Loucy (cell line): ENCODE measurements around the gene DPY19L1.
"Not testable (repeated sequence)": the region's sequence is repeated elsewhere in the genome, so short reads cannot be mapped to it uniquely, and the experiment has no call there.

Experiments
- H2AFZ ChIP-seq: fragments of 200-600 bp; sonication (generic); 2 replicates; pipeline ENCODE4 v1.6.0; 2016; ENCODE audit warnings: antibody characterized with exemption, mild to moderate bottlenecking, low read length, moderate library complexity
- H3F3A ChIP-seq: fragments of 200-600 bp; 2 replicates; pipeline ENCODE4 v1.6.0; 2016; ENCODE audit warnings: antibody characterized with exemption, low read depth, mild to moderate bottlenecking
- H3K27me3 ChIP-seq: fragments of 200-600 bp; sonication (generic); 2 replicates; pipeline ENCODE4 v1.6.1; 2014; ENCODE audit warnings: low read length, mild to moderate bottlenecking; ENCODE audit not compliant: insufficient read depth, poor library complexity, severe bottlenecking
- H3K36me3 ChIP-seq: fragments of 200-600 bp; sonication (generic); 2 replicates; pipeline ENCODE4 v1.6.1; 2016; ENCODE audit warnings: low read length; ENCODE audit not compliant: insufficient read depth
- H3K4me1 ChIP-seq: fragments of 200-600 bp; sonication (generic); 2 replicates; pipeline ENCODE4 v1.5.1; 2014; ENCODE audit warnings: low read length, mild to moderate bottlenecking; ENCODE audit not compliant: insufficient read depth, poor library complexity, severe bottlenecking
- H3K4me2 ChIP-seq: fragments of 200-600 bp; sonication (generic); 2 replicates; pipeline ENCODE4 v1.6.0; 2014; ENCODE audit warnings: antibody characterized with exemption, low read length, low read depth, mild to moderate bottlenecking; ENCODE audit not compliant: poor library complexity, severe bottlenecking
- H3K4me3 ChIP-seq: fragments of 200-600 bp; sonication (generic); 2 replicates; pipeline ENCODE4 v1.5.1; 2014; ENCODE audit warnings: low read length, mild to moderate bottlenecking, mixed read lengths; ENCODE audit not compliant: poor library complexity, severe bottlenecking
- H3K79me2 ChIP-seq: fragments of 200-600 bp; sonication (generic); 2 replicates; pipeline ENCODE4 v1.6.1; 2014; ENCODE audit warnings: low read length; ENCODE audit not compliant: insufficient read depth
- H3K9ac ChIP-seq: fragments of 200-600 bp; sonication (generic); 2 replicates; pipeline ENCODE4 v1.6.0; 2014; ENCODE audit warnings: mild to moderate bottlenecking, low read depth, low read length, moderate library complexity; ENCODE audit not compliant: poor library complexity, severe bottlenecking
- H3K9me2 ChIP-seq: fragments of 200-600 bp; sonication (generic); replicated peaks from 2 replicates; pipeline ENCODE4 v1.6.1; 2016; ENCODE audit warnings: low read depth, low read length, mixed read lengths
- H3K9me3 ChIP-seq: fragments of 200-600 bp; sonication (generic); 2 replicates; pipeline ENCODE4 v1.6.1; 2014; ENCODE audit warnings: mild to moderate bottlenecking, antibody characterized with exemption, low read length, low read depth; ENCODE audit not compliant: insufficient read depth
- H4K20me1 ChIP-seq: fragments of 200-600 bp; sonication (generic); 2 replicates; pipeline ENCODE4 v1.6.0; 2014; ENCODE audit warnings: antibody characterized with exemption, low read length, mild to moderate bottlenecking; ENCODE audit not compliant: insufficient read depth, poor library complexity, severe bottlenecking
- CTCF ChIP-seq: fragments of 200-600 bp; sonication (generic); conservative IDR thresholded peaks from 2 replicates; pipeline ENCODE4 v1.5.1; 2014; ENCODE audit warnings: mild to moderate bottlenecking, antibody characterized with exemption, low read length

The DPY19L1 gene

GRCh38 chr7:35058571-35058970 is 21.3 kb upstream of the DPY19L1 start:
- not testable (repeated sequence) for H3K4me3 ChIP-seq, H3K36me3 ChIP-seq, H3K27me3 ChIP-seq, H3K9me3 ChIP-seq, H3K4me1 ChIP-seq, H3F3A ChIP-seq, H3K79me2 ChIP-seq, H2AFZ ChIP-seq, H3K9ac ChIP-seq, H3K4me2 ChIP-seq, H3K9me2 ChIP-seq, H4K20me1 ChIP-seq

DNA sequence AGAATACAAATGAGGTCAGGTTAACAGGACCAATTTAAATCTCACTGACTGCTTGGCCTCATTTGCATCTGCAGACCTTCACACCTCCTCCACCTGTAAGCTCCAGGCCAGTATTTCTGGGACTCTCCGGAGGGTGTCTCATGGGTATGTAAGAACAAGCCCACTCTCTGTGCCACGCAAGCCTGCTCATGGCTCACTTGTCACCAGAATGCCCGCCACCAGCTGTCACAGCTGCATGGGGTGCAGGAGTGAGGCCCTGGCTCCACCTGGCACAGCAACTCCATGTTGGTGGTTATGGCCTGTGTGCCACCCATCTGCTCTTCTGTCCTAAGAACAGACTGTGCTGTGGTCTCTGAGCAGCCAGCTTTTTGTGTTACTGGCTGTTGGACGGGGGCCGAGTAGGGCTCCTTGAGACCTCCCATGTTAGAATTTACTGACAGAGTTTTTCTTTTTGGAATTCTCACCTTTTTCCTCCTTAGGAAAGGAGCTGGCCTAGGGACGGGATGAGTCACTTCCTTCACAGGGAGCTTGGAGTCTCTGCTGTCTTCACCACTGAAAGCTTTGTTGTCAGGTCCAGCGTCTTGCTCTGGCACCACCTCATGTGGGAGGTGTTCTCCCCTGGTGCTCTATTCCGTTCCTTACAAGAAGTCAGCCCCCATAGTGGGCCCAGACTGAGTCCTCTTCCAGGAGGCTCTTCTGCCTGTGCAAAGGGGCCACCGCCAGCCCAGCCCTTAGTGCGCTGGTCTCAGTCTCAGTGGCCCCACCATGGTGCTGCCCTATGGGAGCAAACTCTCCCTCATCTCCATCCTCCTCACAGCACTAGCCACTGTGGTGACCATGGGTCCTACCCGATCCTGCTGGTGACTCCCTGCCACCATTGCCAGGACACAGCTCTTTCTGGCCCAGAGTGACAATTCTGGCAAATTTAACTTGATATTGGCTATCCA is 20.5 kb upstream of the DPY19L1 start:
- H3K9me2 ChIP-seq, H2AFZ ChIP-seq, H3K36me3 ChIP-seq, H3K79me2 ChIP-seq, H3K27me3 ChIP-seq, H3K9ac ChIP-seq, H3K4me2 ChIP-seq, H4K20me1 ChIP-seq, H3K4me3 ChIP-seq, H3F3A ChIP-seq, H3K4me1 ChIP-seq, H3K9me3 ChIP-seq: not testable (repeated sequence)

DNA sequence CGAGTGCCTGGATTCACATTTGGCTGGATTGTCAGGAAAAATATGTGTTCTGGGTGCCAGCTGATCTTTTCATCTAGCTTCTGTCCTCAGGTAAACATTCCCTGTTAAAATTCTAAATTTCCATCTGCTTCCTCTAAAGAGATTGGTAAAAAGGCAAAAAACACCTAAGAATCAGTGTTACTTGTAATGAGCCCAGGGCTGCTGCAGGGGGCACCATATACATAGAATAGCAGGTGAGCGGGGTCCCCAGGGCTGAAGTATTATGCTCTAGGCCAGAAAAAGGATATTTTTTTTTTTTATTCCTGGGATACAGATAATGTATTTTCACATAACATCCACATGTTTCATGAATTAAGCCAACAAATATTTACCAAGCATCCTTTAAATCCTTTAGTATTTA is 18.4 kb upstream of the DPY19L1 start:
- H3K9ac ChIP-seq, H2AFZ ChIP-seq, H3K36me3 ChIP-seq, H3K9me3 ChIP-seq, H3K4me2 ChIP-seq, H3K27me3 ChIP-seq, H3F3A ChIP-seq, H3K79me2 ChIP-seq, H3K4me1 ChIP-seq, H3K4me3 ChIP-seq, H4K20me1 ChIP-seq, H3K9me2 ChIP-seq: not testable (repeated sequence)
- peak; percentile 62 for TF ChIP-seq CTCF

DNA sequence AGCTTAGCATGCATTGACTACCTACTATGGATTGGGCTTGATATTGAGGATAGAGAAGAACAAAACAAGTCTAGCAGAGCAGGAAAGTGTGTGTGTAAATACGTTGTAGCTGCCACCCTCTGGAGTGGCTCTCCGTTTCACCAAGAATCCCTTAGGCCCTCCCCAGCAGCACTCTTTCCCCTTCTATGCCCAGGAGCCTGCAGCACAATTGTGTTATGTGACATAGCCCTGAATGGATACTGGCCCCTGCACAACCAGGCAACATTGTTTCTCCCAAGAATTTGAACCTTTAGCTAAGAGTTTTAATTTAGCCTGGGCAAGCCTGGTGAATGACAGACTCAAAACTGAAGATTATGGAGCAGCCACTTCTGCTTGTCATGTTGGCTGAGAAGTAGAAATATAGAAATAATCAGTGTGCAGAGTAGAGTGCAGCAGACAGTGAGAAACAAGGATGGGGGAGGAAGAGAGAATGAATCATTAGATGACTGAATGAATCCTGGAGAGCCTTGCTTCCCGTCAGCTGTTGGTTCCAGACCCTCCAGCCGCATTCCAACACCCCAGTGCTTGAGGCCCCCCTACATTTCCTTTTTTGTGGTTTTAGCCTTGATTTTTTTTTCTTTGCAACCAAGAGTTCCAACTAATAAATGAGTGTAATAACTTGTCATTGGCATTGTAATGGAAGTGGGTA is 16.3 kb upstream of the DPY19L1 start:
- H3K4me3 ChIP-seq, H3K4me2 ChIP-seq, H3K27me3 ChIP-seq: not testable (repeated sequence)

GRCh38 chr7:35048390-35048789 is 11.1 kb upstream of the DPY19L1 start:
- H3K27me3 ChIP-seq, H3K4me1 ChIP-seq, H2AFZ ChIP-seq, H3K79me2 ChIP-seq, H3K36me3 ChIP-seq, H3F3A ChIP-seq, H3K4me3 ChIP-seq, H4K20me1 ChIP-seq, H3K4me2 ChIP-seq, H3K9me3 ChIP-seq, H3K9ac ChIP-seq, H3K9me2 ChIP-seq: not testable (repeated sequence)

More for the DNA sequence above, 16.3 kb upstream of the DPY19L1 start:
- not testable (repeated sequence) for H3K79me2 ChIP-seq, H4K20me1 ChIP-seq, H3F3A ChIP-seq, H3K9ac ChIP-seq, H3K4me1 ChIP-seq, H3K9me2 ChIP-seq, H2AFZ ChIP-seq, H3K36me3 ChIP-seq, H3K9me3 ChIP-seq

DNA sequence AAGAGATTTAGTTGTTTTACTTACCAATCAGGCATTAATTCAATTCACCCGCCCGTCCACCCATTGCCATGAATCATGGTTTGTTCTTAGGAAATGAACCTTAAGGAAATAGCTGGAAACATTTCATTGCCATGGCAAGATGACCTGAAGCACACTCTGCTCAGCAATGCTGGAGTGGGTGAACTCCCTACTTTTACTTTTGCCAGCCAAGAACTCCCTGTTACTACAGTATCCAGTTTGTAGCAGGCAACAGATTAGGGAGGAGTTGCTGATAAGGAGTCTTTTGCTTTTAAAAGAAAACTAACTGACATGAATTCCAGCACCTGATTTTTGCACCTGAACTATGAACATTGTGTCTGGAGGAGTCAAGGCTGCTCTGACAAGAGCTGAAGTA is 10.6 kb upstream of the DPY19L1 start:
- H3K27me3 ChIP-seq, H3K9ac ChIP-seq, H3K9me2 ChIP-seq, H3K4me3 ChIP-seq, H3K79me2 ChIP-seq, H3K36me3 ChIP-seq, H3F3A ChIP-seq, H3K4me1 ChIP-seq, H4K20me1 ChIP-seq, H2AFZ ChIP-seq, H3K4me2 ChIP-seq, H3K9me3 ChIP-seq: not testable (repeated sequence)
